ENCODE measurements around the gene ABCB8. TPM values are rescaled to one million over a fixed set of nuclear protein-coding genes. Genes with fewer than 3 reads are reported as not detected.

Gene ABCB8
- total and polyA plus RNA-seq, 9 of the 15 experiments (the other 6 are each of a cell fraction or from before 2014, with no cell fraction given), result 7.6 to 106 (median 36.3) TPM

- H3K27ac ChIP-seq (ENCODE audit: extremely low read depth, low read depth, low read length), result peak overlapping the region; percentile 85
- BruUV-seq (replicated peaks), result no TSS peak
- ATAC-seq, result peak; percentile 64
- peak overlapping the region; percentile 92 for H2AFZ ChIP-seq (ENCODE audit: low read depth, low read length)
- peak overlapping the region; percentile 100 for H3K4me2 ChIP-seq (ENCODE audit: insufficient read depth, low read length)
- POLR2A ChIA-PET, result interaction anchor here (0.6 to 8.4 kb wide), 10 partner anchors 11 to 222 kb away, joined by 3 to 146 read pairs (median 5); partner anchors contain the start of genes ABCB8, ATG9B and FASTK
- peak; percentile 80 to 86 (median 83) for DNase-seq (ENCODE audit: extremely low read depth in 1 of 4, low spot score in 3 of 4)
- H3K4me3 ChIP-seq, result peak overlapping the region; percentile 57
- 2% methylated on average over 21 of the region's 22 CpGs for WGBS (ENCODE audit: insufficient coverage, low coverage, missing lambda C conversion rate)
- H3K27me3 ChIP-seq (ENCODE audit: control insufficient read depth in 2 of 2, insufficient read depth in 2 of 2, low read length in 2 of 2), result no peaks in the 10 kb centered on the region; a peak in 1 of 5 replicates
- CTCF ChIA-PET (ENCODE audit: low intra/inter-chr PET ratio), result interaction anchor here (0.6 to 3.5 kb wide), 8 partner anchors 9 to 231 kb away, joined by 3 to 15 read pairs (median 5); no protein-coding TSS in a partner anchor
- H3K9me1 ChIP-seq (ENCODE audit: control insufficient read depth, insufficient read depth, low read length), result no peaks in the 10 kb centered on the region
- no peaks in the 10 kb centered on the region for H3K9me3 ChIP-seq (replicated peaks; ENCODE audit: control insufficient read depth, insufficient read depth, low read depth, low read length)
- peaks cover 42 to 74% of the 10 kb centered on the region in 2 experiments for H3K4me1 ChIP-seq (replicated peaks in 1 of 2; ENCODE audit: control insufficient read depth in 2 of 2, insufficient read depth in 2 of 2, low read length in 2 of 2)
- H4K20me1 ChIP-seq (replicated peaks; ENCODE audit: control insufficient read depth, insufficient read depth, low read length), result no peaks in the 10 kb centered on the region
- in situ Hi-C loops (cut with MboI), result no loop called here
- H3K9ac ChIP-seq (ENCODE audit: insufficient read depth in 1 of 2, low read depth in 2 of 2, low read length in 2 of 2), result peak overlapping the region; percentile 77 to 94
- H3K79me2 ChIP-seq (ENCODE audit: control insufficient read depth, insufficient read depth, low read length), result peaks cover 45% of the 10 kb centered on the region
- no peak for FAIRE-seq
- peaks cover 27% of the 10 kb centered on the region; the same call in 1 of the 3 replicates for H3K36me3 ChIP-seq (ENCODE audit: control insufficient read depth, insufficient read depth, low read length)
- intact Hi-C loops (cut with micrococcal nuclease), result loop anchor here (2.0 to 10.0 kb wide), 3 partner anchors 75 to 223 kb away; partner anchors contain the start of gene CHPF2
- no peak for TF ChIP-seq PYGO2 (tag; IDR thresholded peaks at IDR 0.05)
- TF ChIP-seq KAT2B (IDR thresholded peaks at IDR 0.05; ENCODE audit: low read depth, low read length), result no peak
- no peak for TF ChIP-seq FOSL1 (tag; conservative IDR thresholded peaks at IDR 0.05)
- TF ChIP-seq KAT8 (IDR thresholded peaks at IDR 0.05; ENCODE audit: low read depth), result no peak
- TF ChIP-seq CXXC5 (CRISPR knock-in tag; IDR thresholded peaks at IDR 0.05), result no peak
- no peak for TF ChIP-seq SPI1 (IDR thresholded peaks at IDR 0.05; ENCODE audit: borderline replicate concordance, low read depth, low read length)
- TF ChIP-seq TAF9B (IDR thresholded peaks at IDR 0.05; ENCODE audit: partially characterized antibody), result no peak
- TF ChIP-seq XRCC3 (IDR thresholded peaks at IDR 0.05), result no peak
- TF ChIP-seq ZBTB7A (IDR thresholded peaks at IDR 0.05; ENCODE audit: borderline replicate concordance, control insufficient read depth, low read depth, low read length), result peak; percentile 97
- no peak for TF ChIP-seq SREBF2 (CRISPR knock-in tag; IDR thresholded peaks at IDR 0.05)
- no peak for TF ChIP-seq PCBP2 (IDR thresholded peaks at IDR 0.05; ENCODE audit: low read depth, low read length, poor library complexity, severe bottlenecking)
- no peak for TF ChIP-seq ZFP91 (CRISPR knock-in tag; IDR thresholded peaks at IDR 0.05)
- no peak for TF ChIP-seq TAL1 (IDR thresholded peaks at IDR 0.05)
- TF ChIP-seq PRPF4 (IDR thresholded peaks at IDR 0.05; ENCODE audit: insufficient read depth, low read depth, low read length, poor library complexity, severe bottlenecking), result no peak
- TF ChIP-seq ZNF280A (IDR thresholded peaks at IDR 0.05; ENCODE audit: low read depth, partially characterized antibody), result no peak
- no peak for TF ChIP-seq ZNF184 (CRISPR knock-in tag; IDR thresholded peaks at IDR 0.05)
- TF ChIP-seq ARHGAP35 (IDR thresholded peaks at IDR 0.05; ENCODE audit: partially characterized antibody), result no peak
- no peak for TF ChIP-seq ZNF507 (tag; conservative IDR thresholded peaks at IDR 0.05)
- TF ChIP-seq TAF15 (IDR thresholded peaks at IDR 0.05; ENCODE audit: low read depth, low read length), result no peak
- no peak for TF ChIP-seq ZNF79 (CRISPR knock-in tag; IDR thresholded peaks at IDR 0.05; ENCODE audit: low read depth)
- no peak for TF ChIP-seq ARID2 (IDR thresholded peaks at IDR 0.05)
These were observed 18.8 kb upstream of the ABCB8 start for GRCh38 chr7:151009327-151010036.

Measured in K562 (cell line).